ENCODE measurements around the gene ZMIZ1. TPM values are rescaled to one million over a fixed set of nuclear protein-coding genes. Genes with fewer than 3 reads are reported as not detected.

The ZMIZ1 gene
- total RNA-seq, 1 experiment from 2014 or later = 28.4 TPM

- H3K4me3 ChIP-seq (replicated peaks in 1 of 2; ENCODE audit: low read depth in 1 of 2, low read length in 2 of 2) = no peak overlapping the region
- H3K9me3 ChIP-seq (ENCODE audit: control insufficient read depth in 1 of 2, insufficient read depth in 1 of 2, low read depth in 1 of 2, low read length in 2 of 2) = no peaks in the 10 kb centered on the region
- TF ChIP-seq SP1 (IDR thresholded peaks at IDR 0.05; ENCODE audit: low read depth) (no peak), ZNF274 (IDR thresholded peaks at IDR 0.05; ENCODE audit: low read depth, low read length) (no peak), CBX3 (IDR thresholded peaks at IDR 0.05; ENCODE audit: low read depth) (no peak), CTCF (IDR thresholded peaks at IDR 0.05 in 2 of 3, conservative IDR thresholded peaks at IDR 0.05 in 1 of 3; ENCODE audit: borderline replicate concordance in 1 of 3, insufficient read depth in 1 of 3, low read depth in 2 of 3, low read length in 2 of 3) (no peak), TCF7L2 (IDR thresholded peaks at IDR 0.05; ENCODE audit: borderline replicate concordance, extremely low read depth, insufficient read depth, insufficient read length) (no peak), POLR2AphosphoS5 (IDR thresholded peaks at IDR 0.05; ENCODE audit: low read depth, low read length) (no peak), YY1 (IDR thresholded peaks at IDR 0.05; ENCODE audit: extremely low read depth, insufficient replicate concordance, low read depth, low read length) (no peak), JUND (IDR thresholded peaks at IDR 0.05) (no peak), RAD21 (IDR thresholded peaks at IDR 0.05; ENCODE audit: low read depth) (no peak), ATF3 (IDR thresholded peaks at IDR 0.05) (no peak), CEBPB (IDR thresholded peaks at IDR 0.05; ENCODE audit: low read depth) (no peak), SRF (IDR thresholded peaks at IDR 0.05; ENCODE audit: low read depth) (no peak), EGR1 (IDR thresholded peaks at IDR 0.05; ENCODE audit: low read depth) (no peak)
- intact Hi-C loops (cut with micrococcal nuclease) = no loop called here
- H3K36me3 ChIP-seq (ENCODE audit: control insufficient read depth in 1 of 2, insufficient read depth in 2 of 2, low read length in 2 of 2) = no peaks in the 10 kb centered on the region
- H3K27ac ChIP-seq (ENCODE audit: low read depth, low read length) = no peak overlapping the region
- no peaks in the 10 kb centered on the region for H3K9me2 ChIP-seq (ENCODE audit: insufficient read depth)
- ATAC-seq (no peak), DNase-seq (ENCODE audit: low read depth, low spot score) (no peak)
- POLR2A ChIA-PET = no interaction called here
- RAD21 ChIA-PET (ENCODE audit: low non-redundant PET in 1 of 2, low total read pairs in 2 of 2, uncharacterized antibody in 2 of 2, unreplicated experiment in 2 of 2) = no interaction called here
- no peak overlapping the region for H2AFZ ChIP-seq (ENCODE audit: low read depth, low read length, poor library complexity, severe bottlenecking)
- H3K4me1 ChIP-seq (ENCODE audit: control insufficient read depth in 1 of 2, insufficient read depth in 2 of 2, low read length in 2 of 2) = peaks cover 0 to 6% of the 10 kb centered on the region in 2 experiments; a peak in 1 of 4 replicates
- H3K9ac ChIP-seq (ENCODE audit: low read length) = no peak overlapping the region
- H3K27me3 ChIP-seq (ENCODE audit: insufficient read depth, low read length) = no peaks in the 10 kb centered on the region
- H3K4me2 ChIP-seq (ENCODE audit: low read length) = no peak overlapping the region
- H3K79me2 ChIP-seq (ENCODE audit: insufficient read depth, low read length) = no peaks in the 10 kb centered on the region
- CTCF ChIA-PET = no interaction called here
- BruUV-seq (replicated peaks) = no TSS peak
- no peaks in the 10 kb centered on the region for H4K20me1 ChIP-seq (ENCODE audit: insufficient read depth)
These were observed 221.0 kb downstream of the ZMIZ1 start for GRCh38 chr10:79289801-79290200.
